ENCODE measurements around the gene TSPEAR.
"Not testable (repeated sequence)": the region's sequence is repeated elsewhere in the genome, so short reads cannot be mapped to it uniquely, and the experiment has no call there.

Gene TSPEAR

DNA sequence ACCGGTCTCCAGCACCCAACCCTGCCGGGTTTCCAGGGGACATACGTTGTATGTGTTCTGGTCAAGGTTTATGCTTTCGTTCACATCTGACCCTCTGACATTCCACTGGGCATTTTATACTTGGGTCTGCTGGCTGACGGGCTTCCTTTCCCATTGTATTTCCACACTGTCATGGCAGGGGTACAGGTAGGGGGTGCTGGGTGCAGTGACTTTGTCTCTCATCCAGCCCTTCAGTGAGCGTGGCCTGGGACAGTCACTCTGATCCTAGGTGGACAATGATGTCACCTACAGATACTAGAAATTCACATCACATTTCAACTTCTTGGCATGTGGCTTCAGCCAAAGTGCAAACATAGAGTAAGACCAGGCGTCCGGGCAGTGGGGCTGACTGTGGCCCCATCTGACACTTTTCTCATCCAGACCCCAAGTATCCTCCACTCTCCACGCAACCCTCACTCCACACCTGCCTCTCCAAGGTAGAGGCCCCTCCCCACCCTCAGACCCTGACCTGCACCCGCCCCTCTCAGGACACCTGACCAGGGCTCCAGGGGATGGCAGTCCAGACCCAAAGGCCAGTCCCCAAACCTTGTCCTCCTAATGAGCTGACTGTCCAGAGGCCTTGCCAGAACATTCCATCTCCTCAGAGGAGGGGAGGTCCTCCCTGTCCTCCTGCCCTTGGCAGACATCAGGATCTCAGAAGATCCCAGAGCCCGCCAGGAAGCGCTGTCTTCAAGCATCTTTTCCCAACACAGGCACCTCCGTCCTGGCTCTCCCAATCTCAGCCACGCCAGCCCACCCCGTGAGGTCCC is 75.0 kb downstream of the TSPEAR start:
- DNase-seq: no peak

DNA sequence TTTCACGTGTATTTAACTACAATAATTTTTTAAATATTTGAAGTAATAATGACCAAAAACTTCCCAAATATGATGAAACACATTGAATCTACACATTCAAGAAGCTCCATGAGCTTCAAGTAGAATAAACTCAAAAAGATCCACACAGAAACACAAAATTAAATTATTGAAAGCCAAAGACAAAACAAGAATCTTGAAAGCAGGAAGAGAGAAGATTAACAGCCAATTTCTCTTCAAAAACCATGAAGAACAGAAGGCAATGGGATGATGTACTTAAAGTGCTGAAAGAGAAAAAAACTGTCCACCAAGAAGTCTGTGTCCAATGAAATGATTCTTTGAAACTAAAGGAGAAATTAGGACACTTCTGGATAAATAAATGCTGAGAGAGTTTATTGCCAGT is 79.3 kb downstream of the TSPEAR start:
- DNase-seq: no peak

DNA sequence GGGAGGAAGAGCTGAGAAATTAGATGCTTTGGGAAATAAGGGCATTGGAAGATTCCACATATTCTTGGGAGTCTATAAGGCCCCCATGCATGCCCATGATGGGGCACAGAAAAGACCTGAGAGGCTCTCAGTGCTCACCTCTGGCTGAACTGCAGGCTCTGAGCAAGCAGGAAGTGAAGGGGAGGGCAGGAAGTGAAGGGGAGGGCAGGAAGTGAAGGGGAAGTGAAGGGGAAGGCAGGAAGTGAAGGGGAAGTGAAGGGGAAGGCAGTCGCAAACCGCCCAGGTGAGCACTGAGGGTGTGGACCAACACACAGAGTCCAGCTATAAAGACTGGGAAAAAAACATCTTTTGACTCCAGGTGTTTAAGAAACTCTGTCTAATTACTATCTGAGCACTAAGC is 80.9 kb downstream of the TSPEAR start:
- no peak for DNase-seq

DNA sequence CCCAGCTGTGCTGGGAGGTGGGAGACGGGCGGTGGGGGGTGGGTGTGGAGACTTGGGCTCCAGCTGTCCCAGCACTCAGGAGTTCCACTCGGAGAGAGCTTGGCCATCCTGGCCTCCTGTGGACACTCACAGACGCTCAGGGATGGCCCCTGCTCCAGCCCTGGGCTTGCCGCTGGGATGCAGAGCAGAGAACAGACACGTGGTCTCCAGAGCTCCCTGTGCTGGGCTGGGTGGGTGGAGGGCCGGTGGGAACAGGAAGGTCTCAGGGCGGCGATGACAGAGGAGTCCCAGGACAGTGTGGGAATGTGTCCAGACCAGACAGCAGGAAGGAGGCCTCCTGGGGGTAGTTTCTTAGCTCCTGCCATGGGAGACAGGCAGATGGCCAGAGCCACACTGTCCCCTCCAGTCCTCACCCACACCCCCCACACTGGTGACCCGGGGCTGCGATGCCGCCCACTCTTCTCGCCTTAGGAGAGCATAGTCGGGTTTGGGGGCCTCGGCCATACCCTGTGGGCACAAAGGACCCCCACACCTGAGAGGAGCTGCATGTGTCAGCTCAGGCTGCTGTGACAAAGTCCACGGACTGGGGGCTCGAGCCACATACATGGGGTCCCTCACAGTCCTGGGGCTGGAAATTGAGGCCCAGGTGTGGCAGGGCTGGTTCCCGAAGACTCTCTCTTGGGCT is 82.5 kb downstream of the TSPEAR start:
- no peak for DNase-seq

DNA sequence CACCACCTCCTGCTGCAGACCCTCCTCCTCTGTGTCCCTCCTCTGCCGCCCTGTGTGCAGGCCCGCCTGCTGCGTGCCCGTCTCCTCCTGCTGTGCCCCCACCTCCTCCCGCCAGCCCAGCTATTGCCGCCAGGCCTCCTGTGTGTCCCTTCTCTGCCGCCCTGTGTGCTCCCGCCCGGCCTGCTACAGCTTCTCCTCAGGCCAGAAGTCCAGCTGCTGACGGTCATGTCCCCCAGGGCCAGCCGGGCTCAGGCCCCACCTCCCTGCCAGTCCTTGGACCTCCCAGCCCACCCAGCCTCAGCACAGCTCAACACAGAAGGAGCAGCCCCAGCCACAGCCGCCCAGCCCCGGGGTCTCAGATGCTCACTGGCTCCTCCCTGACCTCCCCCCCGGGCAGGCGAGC is 83.5 kb downstream of the TSPEAR start:
- DNase-seq: not testable (repeated sequence)

DNA sequence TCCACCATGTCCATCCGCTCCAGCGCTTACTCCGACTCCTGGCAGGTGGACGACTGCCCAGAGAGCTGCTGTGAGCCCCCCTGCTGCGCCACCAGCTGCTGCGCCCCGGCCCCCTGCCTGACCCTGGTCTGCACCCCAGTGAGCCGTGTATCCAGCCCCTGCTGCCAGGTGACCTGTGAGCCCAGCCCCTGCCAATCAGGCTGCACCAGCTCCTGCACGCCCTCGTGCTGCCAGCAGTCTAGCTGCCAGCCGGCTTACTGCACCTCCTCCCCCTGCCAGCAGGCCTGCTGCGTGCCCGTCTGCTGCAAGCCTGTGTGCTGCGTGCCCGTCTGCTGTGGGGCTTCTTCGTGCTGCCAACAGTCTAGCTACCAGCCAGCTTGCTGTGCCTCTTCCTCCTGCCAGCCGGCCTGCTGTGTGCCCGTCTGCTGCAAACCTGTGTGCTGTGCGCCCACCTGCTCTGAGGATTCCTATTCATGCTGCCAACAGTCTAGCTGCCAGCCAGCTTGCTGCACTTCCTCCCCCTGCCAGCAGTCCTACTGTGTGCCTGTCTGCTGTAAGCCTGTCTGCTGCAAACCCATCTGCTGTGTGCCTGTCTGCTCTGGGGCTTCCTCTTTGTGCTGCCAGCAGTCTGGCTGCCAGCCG is 84.1 kb downstream of the TSPEAR start:
- DNase-seq: not testable (repeated sequence)

DNA sequence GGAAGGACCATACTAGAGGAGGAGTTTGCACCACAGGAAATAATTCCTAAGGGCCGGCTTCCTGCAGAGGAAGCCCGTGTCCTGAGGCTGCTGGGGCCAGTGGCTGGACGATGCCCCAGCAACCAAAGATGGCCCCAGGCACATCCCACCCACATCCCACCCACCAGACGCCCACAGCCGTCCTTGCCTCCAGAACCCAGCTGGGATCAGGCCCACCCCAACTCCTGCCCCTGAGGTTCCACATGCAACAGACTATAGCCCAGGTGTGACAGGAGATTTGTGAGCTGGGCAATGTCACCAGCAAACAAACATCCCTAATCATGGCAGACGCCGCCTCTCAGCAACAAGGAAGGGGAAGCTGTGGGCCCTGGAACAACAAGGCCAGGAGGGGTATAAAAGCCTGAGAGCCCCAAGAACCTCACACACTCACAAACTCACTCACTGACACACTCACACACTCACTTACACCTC is 84.7 kb downstream of the TSPEAR start, which contains the start of gene KRTAP10-9:
Gene KRTAP10-9 (plus strand): TSS at position 421 of the 471 bp plus-strand sequence. CDS start 79 bp downstream, outside the sequence.
- DNase-seq: no peak

DNA sequence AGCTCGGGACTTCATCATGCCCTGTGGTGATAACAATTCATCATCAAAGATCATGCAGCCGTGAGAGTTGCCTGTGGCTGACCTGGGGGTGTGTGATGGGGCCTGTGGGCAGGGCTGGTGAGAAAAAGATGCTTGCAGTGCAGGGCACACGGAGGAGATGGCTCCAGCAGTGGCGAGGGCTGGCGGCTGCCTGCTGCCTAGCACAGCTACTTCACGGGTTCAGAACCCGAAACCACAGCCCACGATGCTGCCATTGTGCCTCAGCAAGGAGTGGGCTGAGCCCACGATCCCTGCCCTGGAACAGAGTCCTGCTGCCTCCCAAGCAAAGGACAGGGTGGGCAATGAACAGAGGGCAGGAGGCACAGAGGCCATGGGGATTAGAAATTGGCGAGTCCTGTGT is 85.1 kb downstream of the TSPEAR start:
- no peak for DNase-seq

DNA sequence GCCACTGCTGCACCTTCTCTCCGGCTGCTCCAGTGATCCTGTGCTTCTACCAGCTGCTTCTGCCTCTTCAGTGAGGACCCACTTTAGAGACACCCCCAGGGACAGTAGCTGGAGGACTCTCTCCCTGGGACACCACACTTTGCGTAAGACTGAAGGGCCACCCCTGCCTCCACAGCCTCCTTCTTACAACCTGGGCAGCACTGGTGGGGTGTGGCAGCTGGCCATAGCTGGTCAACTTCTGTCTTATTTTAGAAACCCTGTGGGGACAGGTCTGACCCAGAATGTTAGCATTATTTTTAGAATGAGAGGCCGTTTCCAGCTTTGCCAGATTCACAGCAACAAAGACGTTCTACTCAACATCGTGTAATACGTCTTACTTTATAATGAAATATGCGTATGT is 85.6 kb downstream of the TSPEAR start:
- DNase-seq: no peak

DNA sequence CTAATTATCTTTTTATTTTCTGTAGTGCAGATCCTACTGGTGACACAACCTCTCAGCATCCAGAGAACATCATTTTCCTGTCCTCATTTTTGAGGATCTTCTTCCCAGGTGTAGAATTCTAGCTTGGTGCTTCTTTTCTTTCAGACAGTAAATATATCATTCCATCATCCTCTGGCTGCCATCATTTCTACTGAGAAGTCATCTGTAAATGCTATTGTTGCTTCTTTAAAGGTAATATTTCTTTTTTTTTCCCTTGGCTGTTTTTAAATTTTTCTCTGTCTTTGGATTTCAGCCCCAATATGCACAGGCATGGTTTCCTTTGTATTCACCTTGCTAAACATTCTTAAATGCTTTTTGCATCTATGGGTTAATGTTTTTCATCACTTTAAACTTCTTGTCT is 87.8 kb downstream of the TSPEAR start:
- DNase-seq: no peak

DNA sequence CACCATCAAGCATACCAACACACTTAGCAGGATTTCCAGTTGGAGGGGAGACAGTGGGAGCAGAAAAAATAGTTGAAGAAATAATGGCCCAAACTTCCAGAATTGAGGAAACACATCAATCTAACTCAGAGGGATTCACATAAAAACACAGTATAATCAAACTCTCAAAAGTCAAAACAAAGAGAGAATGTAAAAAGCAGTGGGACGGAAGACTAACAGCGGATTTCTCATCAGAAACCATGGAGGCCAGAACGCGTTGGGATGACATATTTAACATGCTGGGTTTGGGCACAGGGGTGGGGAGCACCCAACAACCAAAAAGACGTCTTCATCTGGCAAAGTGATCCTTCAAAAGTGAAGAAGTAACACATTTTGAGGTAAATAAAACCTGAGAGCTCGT is 91.5 kb downstream of the TSPEAR start:
- DNase-seq: no peak

DNA sequence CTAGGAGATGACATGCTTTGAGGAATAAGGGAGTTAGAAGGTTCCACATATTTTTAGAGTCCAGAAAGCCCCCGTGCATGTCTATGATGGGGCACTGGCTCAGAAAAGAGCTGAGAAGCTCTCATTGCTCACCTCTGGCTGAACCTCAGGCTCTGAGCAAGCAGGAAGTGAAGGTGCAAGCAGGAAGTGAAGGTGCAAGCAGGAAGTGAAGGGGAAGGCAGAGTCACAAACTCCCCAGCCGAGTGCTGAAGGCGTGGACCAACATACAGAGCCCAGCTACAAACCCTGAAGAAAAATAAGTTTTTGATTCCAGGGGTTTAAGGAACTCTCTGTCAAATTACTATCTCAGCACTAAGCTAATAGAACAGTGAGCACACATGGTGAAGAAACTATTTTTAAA is 92.5 kb downstream of the TSPEAR start:
- no peak for DNase-seq

DNA sequence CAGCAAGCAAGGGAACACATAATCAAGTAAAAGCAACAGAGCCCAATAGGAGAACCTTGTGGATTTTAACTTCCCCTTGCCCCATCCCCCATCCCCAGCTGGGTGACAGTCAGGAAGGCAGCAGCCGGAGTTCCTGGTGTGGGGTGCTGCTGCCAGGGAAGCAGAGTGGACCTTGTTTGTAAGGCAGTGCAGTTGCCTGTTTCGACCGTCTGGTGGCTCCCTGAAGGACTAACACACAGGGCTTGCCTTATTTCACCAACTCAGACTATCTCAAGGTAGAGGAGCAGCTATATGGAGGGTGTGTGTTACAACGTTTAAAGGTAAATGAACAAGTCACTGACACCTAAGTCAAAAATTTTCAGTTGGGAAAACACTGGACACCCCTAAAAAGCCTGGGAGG is 92.9 kb downstream of the TSPEAR start:
- peak in 1 of 56 donors; percentile 8 for DNase-seq

DNA sequence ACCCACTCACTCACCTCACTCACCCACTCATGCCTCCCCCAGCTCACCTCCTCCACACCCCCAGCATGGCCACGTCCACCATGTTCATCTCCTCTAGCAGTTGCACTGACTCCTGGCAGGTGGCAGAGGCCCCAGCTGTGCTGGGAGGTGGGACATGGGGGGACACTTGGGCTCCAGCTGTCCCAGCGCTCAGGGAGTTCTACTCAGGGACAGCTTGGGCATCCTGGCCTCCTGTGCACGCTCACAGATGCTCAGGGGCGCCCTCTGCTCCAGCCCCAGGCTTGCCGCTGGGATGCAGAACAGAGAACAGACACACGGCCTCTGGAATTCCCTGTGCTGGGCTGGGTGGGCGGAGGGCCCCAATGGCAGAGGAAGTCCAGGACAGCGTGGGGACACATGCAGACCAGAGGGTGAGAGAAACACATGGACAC is 94.3 kb downstream of the TSPEAR start:
- no peak for DNase-seq

DNA sequence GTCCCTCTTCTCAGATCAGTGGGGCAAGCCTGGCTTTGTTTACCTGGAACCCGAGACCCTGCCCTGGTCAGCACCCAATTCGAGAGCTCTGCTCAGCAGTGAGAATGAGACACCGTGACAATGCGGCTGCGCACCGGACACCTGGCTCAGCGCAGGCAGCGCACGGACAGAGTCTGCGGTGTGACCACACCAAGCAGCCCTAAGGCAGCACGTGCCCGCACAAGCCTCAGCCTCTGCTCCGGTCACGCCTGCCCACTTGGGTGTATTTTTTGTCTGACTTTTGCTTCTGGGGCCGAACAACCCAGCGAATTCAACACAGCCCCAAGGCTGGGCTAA is 94.8 kb downstream of the TSPEAR start:
- no peak for DNase-seq

DNA sequence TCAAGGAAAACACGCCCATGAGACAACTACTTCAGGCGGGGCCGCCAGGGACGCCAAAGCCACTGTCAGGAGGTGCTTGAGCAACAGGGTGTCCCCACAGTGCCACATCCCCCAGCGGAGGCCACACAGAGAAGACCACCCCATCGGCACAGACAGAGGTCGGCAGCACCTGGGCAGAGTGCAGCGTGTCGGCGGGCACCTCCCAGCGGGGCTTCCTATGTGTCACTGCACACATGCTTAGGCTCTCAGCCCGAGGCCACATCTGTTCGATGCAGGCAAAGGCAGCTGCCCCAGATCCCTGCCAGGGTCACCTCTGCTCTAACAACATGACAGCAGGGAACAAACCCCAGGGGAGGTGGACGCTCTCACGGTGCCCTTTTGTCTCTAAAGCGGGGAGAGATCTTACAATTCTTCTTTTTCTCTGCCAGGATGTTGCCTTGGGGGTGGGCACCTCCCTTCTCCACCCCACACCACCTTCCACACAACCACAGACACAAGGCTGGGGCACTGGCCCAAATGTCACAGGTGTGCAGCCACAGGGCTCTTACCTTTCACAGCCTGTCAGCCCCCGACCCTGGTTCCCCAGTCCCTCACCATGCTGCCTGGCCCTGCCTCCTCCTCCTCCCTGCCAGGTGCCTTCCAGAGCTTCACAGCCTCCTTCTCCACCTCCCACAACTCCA is 95.3 kb downstream of the TSPEAR start:
- DNase-seq: no peak

DNA sequence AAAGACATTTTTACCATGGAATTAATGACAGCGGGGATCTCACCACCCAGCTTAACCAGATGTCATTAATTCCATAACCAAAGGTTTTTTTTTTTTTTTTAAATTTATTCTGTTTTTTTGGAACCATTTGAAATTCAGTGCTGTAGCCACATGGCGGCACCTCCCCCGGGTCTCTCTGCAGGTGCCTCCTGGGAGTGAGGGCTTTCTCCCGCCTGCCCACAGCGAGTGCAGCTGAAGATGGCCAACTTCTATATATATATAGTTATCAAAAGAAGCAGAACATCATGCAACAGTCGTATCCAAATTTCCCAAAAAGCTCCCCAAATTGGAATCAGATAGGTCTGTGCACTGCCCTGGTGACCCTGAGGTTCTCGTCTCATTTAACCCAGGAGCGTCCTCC is 95.9 kb downstream of the TSPEAR start:
- no peak for DNase-seq

DNA sequence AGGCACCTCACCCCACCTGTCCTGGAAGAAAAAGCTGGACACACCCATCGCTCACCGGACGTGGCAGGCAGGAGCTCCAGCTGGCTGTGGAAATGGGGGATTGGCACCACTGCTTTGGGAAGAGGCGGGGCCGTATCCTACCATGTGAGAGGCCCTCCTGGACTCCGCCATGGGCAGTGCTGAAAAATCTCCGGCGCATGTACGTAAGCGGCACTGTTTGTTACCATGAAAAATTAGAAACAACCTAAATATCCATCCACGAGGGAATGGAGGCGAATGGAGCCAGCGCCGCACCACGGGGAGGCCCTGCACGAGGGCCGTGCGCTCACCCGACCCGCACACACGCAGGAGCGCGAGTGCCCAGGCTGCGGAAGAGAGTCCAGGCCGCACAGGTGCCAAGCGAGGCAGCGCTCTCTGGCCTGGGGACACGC is 96.4 kb downstream of the TSPEAR start:
- no peak for DNase-seq

DNA sequence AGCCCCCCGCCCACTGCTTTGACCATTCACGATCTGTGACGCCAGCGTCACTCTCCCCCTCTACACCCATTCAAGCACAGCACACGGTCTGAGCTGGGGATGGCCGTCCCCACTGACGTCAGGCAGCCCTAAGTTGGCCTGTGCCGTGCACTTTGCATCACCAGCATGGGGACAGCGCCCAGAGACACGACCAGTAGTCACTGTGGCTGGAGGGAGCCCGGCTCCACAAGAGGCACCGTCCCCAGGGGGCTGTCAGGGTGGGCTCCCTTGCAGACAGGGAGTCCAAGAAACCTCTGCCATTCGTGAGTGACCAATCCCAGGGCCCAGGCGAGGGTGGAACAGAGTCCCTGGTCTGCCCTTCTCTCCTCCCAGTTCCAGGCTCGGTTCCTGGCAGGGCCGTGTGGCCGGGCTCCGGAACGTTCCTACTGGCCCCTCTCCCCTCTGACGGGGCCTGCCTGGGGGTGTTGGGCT is 97.2 kb downstream of the TSPEAR start:
- no peak for DNase-seq

DNA sequence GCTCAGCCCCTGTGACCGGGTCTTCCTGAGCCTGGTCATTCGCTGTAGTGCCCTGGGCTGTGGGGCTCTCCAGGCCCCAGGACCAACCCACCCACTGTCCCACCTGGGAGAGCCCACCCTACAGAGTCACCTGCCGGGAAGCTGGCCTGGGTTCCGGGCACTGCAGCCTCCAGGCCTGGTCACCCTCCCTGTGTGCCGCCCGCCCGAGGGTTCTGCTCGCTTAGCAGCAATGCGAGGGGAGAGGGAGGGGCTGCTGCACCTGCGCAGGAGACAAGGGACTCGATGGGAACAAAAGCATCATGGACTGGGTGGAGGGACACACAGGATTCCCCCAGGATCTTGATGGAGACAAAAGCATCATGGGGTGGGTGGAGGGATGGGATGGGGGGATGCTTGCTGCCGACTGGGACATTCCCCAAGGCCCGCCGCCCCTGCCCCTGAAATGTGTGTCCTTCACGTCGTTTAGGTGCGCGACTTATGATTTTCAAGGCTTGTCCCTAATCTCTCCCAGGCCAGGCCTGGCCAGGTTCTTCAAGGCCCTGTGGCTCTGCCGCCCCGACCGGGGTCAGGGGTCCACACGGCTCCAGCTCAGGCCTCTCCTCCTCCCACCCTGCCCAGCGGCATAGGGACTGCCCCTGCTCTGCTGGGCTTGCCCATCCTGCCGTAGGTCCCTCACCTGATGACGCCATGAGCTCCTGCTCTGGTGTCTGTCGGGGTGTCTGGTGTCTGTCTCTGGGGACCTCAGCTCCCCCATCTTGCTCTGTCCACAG is 97.8 kb downstream of the TSPEAR start:
- no peak for DNase-seq

Data from amygdala (tissue), 56 donors.